GM12878 (cell line): ENCODE data around the gene UBE2D3. TPM values are rescaled to one million over a fixed set of nuclear protein-coding genes. Genes with fewer than 3 reads are reported as not detected.
A peak's percentile ranks its signal among the peaks of the same experiment; 100 is the strongest.
"Not testable (repeated sequence)": the region's sequence is repeated elsewhere in the genome, so short reads cannot be mapped to it uniquely, and the experiment has no call there.

Source experiments
- ATAC-seq: fragments of 200-7000 bp; cut with Tn5 transposase; 3 replicates; pipeline ENCODE4 v1.9.1; 2020; ENCODE audit warnings: mild to moderate bottlenecking, moderate library complexity
- BruUV-seq: library from RNA; stranded (reverse); fragments of 400-500 nt; replicated peaks from 2 replicates; lab custom pipeline; 2021; lab: Mats Ljungman, UMichigan
- CTCF ChIA-PET: fragments of 300-600 bp; sonication (Branson Sonifier 250); formaldehyde crosslinking; extraction: SDS; loops from one replicate; lab custom pipeline; 2021; ENCODE audit warnings: inconsistent platforms; lab: Yijun Ruan, JAX
- POLR2A ChIA-PET: fragments of 350-600 bp; formaldehyde crosslinking; extraction: SDS; loops from one replicate; lab custom pipeline; 2021; ENCODE audit warnings: inconsistent platforms; lab: Charles Lee
- RAD21 ChIA-PET: fragments of 300-600 bp; sonication (Branson Sonifier 250); formaldehyde crosslinking; loops from one replicate; lab custom pipeline; 2023; ENCODE audit warnings: antibody characterized with exemption; ENCODE audit not compliant: unreplicated experiment; lab: Charles Lee
- SMC1A ChIA-PET: fragments of 300-600 bp; sonication (Branson Sonifier 250); formaldehyde crosslinking; loops from one replicate; lab custom pipeline; 2023; ENCODE audit not compliant: unreplicated experiment, uncharacterized antibody; lab: Charles Lee
- DNase-seq: peaks from one replicate; pipeline ENCODE4 v3.0.0-alpha.2; 2011; ENCODE audit warnings: low read depth, low spot score
- FAIRE-seq: peaks from 3 replicates; lab custom pipeline; 2011; peaks lifted over from hg19 to GRCh38; lab: Jason Lieb, UNC
- H2AFZ ChIP-seq: 2 replicates; pipeline ENCODE4 v1.6.0; 2011; ENCODE audit warnings: low read depth, low read length, control low read depth; ENCODE audit not compliant: control insufficient read depth
- H3K27ac ChIP-seq: 2 replicates; pipeline ENCODE4 v1.5.1; 2011; ENCODE audit warnings: control low read depth; ENCODE audit not compliant: control insufficient read depth, insufficient read depth
- H3K27me3 ChIP-seq, 2 experiments: replicated peaks in 1 of 2; 2 replicates each; pipeline versions ENCODE4 v1.6.0 to v1.6.1; 2011; ENCODE audit warnings: low read length in 1 of 2; ENCODE audit not compliant: control insufficient read depth in 2 of 2, insufficient read depth in 2 of 2
- H3K36me3 ChIP-seq, 2 experiments: 2 replicates each; pipeline ENCODE4 v1.5.1; 2011; ENCODE audit warnings: low read length in 1 of 2; ENCODE audit not compliant: control insufficient read depth in 2 of 2, insufficient read depth in 2 of 2
- H3K4me1 ChIP-seq: 2 replicates; pipeline ENCODE4 v1.6.1; 2011; ENCODE audit warnings: mild to moderate bottlenecking, low read length, moderate library complexity, mixed read lengths; ENCODE audit not compliant: control insufficient read depth, insufficient read depth
- H3K4me2 ChIP-seq: 2 replicates; pipeline ENCODE4 v1.6.0; 2011; ENCODE audit warnings: control low read depth; ENCODE audit not compliant: control insufficient read depth, insufficient read depth
- H3K4me3 ChIP-seq: fragments of 200-600 bp; sonication (generic); 2 replicates; pipeline ENCODE4 v1.5.1; 2016
- H3K79me2 ChIP-seq: 2 replicates; pipeline ENCODE4 v1.6.0; 2011; ENCODE audit warnings: low read length; ENCODE audit not compliant: control insufficient read depth, insufficient read depth
- H3K9ac ChIP-seq: 2 replicates; pipeline ENCODE4 v1.8.0; 2011; ENCODE audit warnings: low read length, control low read depth, mixed read lengths; ENCODE audit not compliant: control insufficient read depth, insufficient read depth
- H3K9me3 ChIP-seq: replicated peaks from 3 replicates; pipeline ENCODE4 v1.5.1; 2011; ENCODE audit warnings: mild to moderate bottlenecking, low read length; ENCODE audit not compliant: control insufficient read depth, insufficient read depth
- H4K20me1 ChIP-seq: 2 replicates; pipeline ENCODE4 v1.6.0; 2011; ENCODE audit not compliant: control insufficient read depth, insufficient read depth
- STAT1 ChIP-seq: fragments of 450-650 bp; conservative IDR thresholded peaks from 2 replicates; pipeline ENCODE4 v1.6.1; 2014; ENCODE audit warnings: antibody characterized with exemption, mild to moderate bottlenecking
- ZBTB40 ChIP-seq: fragments of 450-650 bp; IDR thresholded peaks from 2 replicates; pipeline ENCODE4 v1.6.1; 2016; ENCODE audit warnings: mild to moderate bottlenecking, moderate library complexity, borderline replicate concordance
- WGBS: methylation state at CpG from one replicate; pipeline ENCODE4 v1.1.6; 2016; ENCODE audit warnings: low lambda C conversion rate; ENCODE audit not compliant: insufficient replicate concordance, insufficient coverage; ENCODE audit errors: missing lambda C conversion rate; 5-methylcytosine and 5-hydroxymethylcytosine counted together
- in situ Hi-C: fragments of 300-500 bp; cut with MboI; formaldehyde crosslinking; loops from 9 replicates; pipeline ENCODE4 v1.14.3; 2018; ENCODE audit warnings: mixed read lengths
- intact Hi-C: fragments of 100-400 bp; cut with micrococcal nuclease; formaldehyde crosslinking; loops from one replicate; pipeline ENCODE4 v1.14.2; 2022; ENCODE audit not compliant: unreplicated experiment
- polyA plus RNA-seq, 11 experiments: library from polyadenylated mRNA; depleted of rRNA in 4 of 11; unstranded in 6 of 11; stranded (reverse) in 5 of 11; fragments of >200 nt; fragmentation: Nextera tagmentation in 4 of 11; fragmentation: Illumina TruSeq in 1 of 11; extraction: Ambion mirVana in 4 of 11; extraction: Trizol in 1 of 11; gene quantifications; 1 replicate in 1 of 11; 2 replicates in 10 of 11; pipeline versions ENCODE4 v1.2.1 to v1.2.3, GENCODE V29; 2011 to 2016; ENCODE audit warnings: inconsistent platforms in 2 of 11, missing spikeins in 2 of 11, low read depth in 1 of 11
- total RNA-seq, 4 experiments: library from RNA; depleted of rRNA in 3 of 4; stranded (reverse); fragments of >200 nt in 3 of 4; fragmentation: Illumina TruSeq in 1 of 4; extraction: Trizol in 1 of 4; gene quantifications; 2 replicates each; pipeline versions ENCODE4 v1.2.1 to v1.2.3, GENCODE V29; 2013 to 2021

The UBE2D3 gene
- total and polyA plus RNA-seq, 10 of the 15 experiments (the other 5 are each of a cell fraction or from before 2014, with no cell fraction given) = 162 to 572 (median 395) TPM

- TF ChIP-seq ZBTB40 (peak; percentile 54), STAT1 (no peak)
Observed at GRCh38 chr4:102867278-102868152, 40.2 kb upstream of the UBE2D3 start (continued).

- ATAC-seq, H3K27me3 ChIP-seq, H3K27ac ChIP-seq, BruUV-seq, H3K36me3 ChIP-seq, H2AFZ ChIP-seq, in situ Hi-C loops, H3K4me3 ChIP-seq, DNase-seq, H3K9ac ChIP-seq, H4K20me1 ChIP-seq, FAIRE-seq, H3K4me1 ChIP-seq: not testable (repeated sequence)
- intact Hi-C loops = loop anchor here (5.0 kb wide), 2 partner anchors 103 to 207 kb away; partner anchors contain the start of gene MANBA
- Histone ChIP-seq H3K9me3 (peaks cover 11% of the 10 kb centered on the region), H3K4me2 (peak overlapping the region; percentile 94), H3K79me2 (peaks cover 53% of the 10 kb centered on the region)
- POLR2A ChIA-PET = interaction anchor here (0.7 to 5.4 kb wide), 6 partner anchors 10 to 180 kb away, joined by 3 to 164 read pairs (median 5); partner anchors contain the start of gene UBE2D3
- WGBS = 100% methylated on average over 4 of the region's 5 CpGs
- RAD21 ChIA-PET = interaction anchor here (7.4 kb wide), 1 partner anchor 38 kb away, joined by 139 read pairs; the partner anchor contains the start of gene UBE2D3
- SMC1A ChIA-PET = interaction anchor here (1.1 to 5.4 kb wide), 3 partner anchors 10 to 46 kb away, joined by 3 to 91 read pairs (median 3); partner anchors contain the start of gene UBE2D3
- CTCF ChIA-PET = interaction anchor here (0.9 to 4.7 kb wide), 2 partner anchors 27 to 37 kb away, joined by 3 to 30 read pairs; partner anchors contain the start of gene UBE2D3
Observed at GRCh38 chr4:102865327-102865726, 38.0 kb upstream of the UBE2D3 start.
